ENCODE measurements around the gene ZNF503. TPM values are rescaled to one million over a fixed set of nuclear protein-coding genes. Genes with fewer than 3 reads are reported as not detected.

The ZNF503 gene
- total and polyA plus RNA-seq, 7 donors: 1.1 to 5.7 (median 2.3) TPM

DNA sequence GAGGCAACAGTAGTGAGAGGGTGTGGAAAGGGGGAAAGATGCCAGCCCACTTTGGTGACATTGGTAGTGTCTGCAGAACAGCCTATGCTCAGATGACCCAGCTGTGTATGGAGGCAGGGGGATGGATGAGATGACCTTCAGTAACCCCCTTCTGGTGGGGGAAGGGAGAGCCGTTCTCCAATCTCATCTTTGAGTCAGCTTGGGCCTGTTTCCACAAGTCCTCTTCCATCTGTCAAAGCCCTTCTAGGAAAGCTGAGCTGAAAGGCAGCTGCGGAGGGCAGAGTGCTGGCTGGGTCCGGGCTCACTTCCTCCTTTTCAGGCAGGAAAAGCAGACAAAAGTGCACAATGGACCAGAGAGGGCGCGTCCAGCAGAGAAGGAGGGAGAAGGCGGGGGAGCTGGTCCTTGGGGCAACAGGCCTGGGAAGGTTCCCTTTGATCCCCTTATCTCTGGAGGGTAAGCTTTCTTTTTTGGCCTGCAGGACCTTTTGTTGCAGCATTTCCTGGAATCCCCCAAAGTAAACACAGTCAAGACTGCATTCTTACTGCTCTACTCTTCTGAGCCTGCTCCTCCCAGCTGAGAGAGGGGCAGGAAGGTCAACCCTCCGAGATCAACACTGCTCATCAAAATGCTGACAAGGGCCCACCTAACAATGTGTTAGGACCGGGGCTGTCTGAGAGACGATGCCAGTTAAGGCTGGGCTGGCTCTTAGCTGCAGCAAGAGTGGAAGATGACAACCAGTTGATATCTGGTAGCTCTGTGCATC lies 28.6 kb upstream of the ZNF503 start:
- peak overlapping the region; percentile 36 for H3K27ac ChIP-seq
- H3K4me1 ChIP-seq: no peaks in the 10 kb centered on the region
- H3K4me3 ChIP-seq: no peak overlapping the region
- H3K27me3 ChIP-seq (ENCODE audit: insufficient read depth in 3 of 3, low read length in 2 of 3): peaks cover 0 to 28% (median 5%) of the 10 kb centered on the region in 3 donors
- DNase-seq (peak; percentile 59 to 75), ATAC-seq (peak in 2 of 4 donors; percentile 23 to 60)
- TF ChIP-seq, protein P1, sequence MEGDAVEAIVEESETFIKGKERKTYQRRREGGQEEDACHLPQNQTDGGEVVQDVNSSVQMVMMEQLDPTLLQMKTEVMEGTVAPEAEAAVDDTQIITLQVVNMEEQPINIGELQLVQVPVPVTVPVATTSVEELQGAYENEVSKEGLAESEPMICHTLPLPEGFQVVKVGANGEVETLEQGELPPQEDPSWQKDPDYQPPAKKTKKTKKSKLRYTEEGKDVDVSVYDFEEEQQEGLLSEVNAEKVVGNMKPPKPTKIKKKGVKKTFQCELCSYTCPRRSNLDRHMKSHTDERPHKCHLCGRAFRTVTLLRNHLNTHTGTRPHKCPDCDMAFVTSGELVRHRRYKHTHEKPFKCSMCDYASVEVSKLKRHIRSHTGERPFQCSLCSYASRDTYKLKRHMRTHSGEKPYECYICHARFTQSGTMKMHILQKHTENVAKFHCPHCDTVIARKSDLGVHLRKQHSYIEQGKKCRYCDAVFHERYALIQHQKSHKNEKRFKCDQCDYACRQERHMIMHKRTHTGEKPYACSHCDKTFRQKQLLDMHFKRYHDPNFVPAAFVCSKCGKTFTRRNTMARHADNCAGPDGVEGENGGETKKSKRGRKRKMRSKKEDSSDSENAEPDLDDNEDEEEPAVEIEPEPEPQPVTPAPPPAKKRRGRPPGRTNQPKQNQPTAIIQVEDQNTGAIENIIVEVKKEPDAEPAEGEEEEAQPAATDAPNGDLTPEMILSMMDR (IDR thresholded peaks at IDR 0.05): no peak
- WGBS, 3 donors: 39 to 50% (median 47%) methylated on average over 9 of the region's 9 CpGs
- no peaks in the 10 kb centered on the region for H3K36me3 ChIP-seq (ENCODE audit: insufficient read depth in 1 of 2, low read depth in 1 of 2)
- no peaks in the 10 kb centered on the region for H3K9me3 ChIP-seq
- intact Hi-C loops (cut with DNase I): no loop called here

DNA sequence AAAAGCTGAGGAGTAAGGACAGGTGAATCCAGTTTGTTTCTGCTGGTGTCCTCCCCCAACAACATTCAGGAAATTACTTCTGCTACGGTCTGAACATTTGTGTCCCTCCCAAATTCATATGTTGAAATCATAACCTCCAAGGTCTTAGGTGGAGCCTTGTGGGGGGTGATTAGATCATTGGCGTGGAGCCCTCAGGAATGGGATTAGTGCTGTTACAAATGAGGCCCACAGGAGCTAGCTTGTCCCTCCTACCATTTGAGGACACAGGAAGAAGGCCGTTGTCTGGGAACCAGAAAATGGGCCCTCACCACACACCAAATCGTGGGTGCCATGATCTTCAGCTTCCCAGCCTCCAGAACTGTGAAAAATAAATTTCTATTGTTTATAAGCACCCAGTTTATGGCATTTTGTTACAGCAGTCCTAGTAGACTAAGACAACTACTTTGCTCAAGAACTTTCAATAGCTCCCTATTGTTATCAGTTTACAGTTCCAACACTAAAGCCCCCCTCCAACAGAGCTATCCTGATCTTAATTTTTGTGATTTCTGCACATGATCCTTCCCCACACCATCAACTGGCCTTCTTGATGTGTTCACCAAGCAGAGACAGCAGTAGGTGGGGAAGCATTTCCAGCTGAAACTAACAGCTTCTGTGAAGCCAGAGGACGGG lies 27.7 kb upstream of the ZNF503 start:
- DNase-seq (no peak), ATAC-seq (no peak)
- Histone ChIP-seq H3K4me1 (no peaks in the 10 kb centered on the region), H3K27ac (peak overlapping the region; percentile 23), H3K27me3 (ENCODE audit: insufficient read depth in 3 of 3, low read length in 2 of 3) (peaks cover 0 to 25% (median 5%) of the 10 kb centered on the region in 3 donors), H3K4me3 (no peak overlapping the region), H3K9me3 (no peaks in the 10 kb centered on the region), H3K36me3 (ENCODE audit: insufficient read depth in 1 of 2, low read depth in 1 of 2) (no peaks in the 10 kb centered on the region)
- intact Hi-C loops (cut with DNase I): no loop called here
- WGBS, 3 donors: 76 to 83% (median 80%) methylated on average over 5 of the region's 5 CpGs
- TF ChIP-seq, protein P1 (IDR thresholded peaks at IDR 0.05): no peak

DNA sequence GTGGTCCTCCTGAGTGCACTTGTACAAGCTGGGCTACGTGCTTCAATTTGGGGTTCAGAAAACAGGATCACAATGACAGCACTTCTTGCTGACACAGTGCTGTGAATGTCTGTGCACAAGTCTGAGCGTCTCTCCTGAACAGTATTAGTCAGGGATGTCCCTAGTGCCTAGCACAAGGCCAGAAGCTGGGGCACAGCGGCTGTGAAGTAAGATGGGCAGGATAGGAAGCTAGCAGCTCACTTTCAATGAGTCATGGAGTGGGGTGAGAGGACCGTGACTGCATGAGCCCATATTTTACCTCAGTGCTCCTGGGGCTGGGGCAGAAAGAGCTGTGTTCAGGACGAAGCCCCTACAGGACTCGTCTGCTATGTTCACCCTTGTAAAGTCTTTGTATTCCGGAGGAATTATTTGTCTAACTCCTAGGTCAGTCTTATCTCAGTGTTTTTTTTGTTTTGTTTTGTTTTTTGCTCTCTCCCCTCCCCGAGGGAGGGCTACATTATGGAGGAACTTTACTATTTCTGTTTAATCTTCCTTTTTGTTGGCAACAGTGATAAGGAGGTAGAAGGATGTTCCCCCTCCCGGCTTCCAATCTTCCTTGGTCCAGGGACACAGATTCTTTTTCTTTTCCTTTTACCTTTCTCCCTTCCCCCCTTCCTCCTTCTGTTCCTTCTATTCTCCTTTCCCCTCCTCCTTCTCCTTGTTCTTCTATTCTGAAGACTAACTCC lies 27.0 kb upstream of the ZNF503 start:
- no peak for DNase-seq
- intact Hi-C loops (cut with DNase I): no loop called here
- Histone ChIP-seq H3K36me3 (ENCODE audit: insufficient read depth in 1 of 2, low read depth in 1 of 2) (no peaks in the 10 kb centered on the region), H3K4me3 (no peak overlapping the region), H3K4me1 (no peaks in the 10 kb centered on the region), H3K27me3 (ENCODE audit: insufficient read depth in 3 of 3, low read length in 2 of 3) (peaks cover 0 to 21% (median 5%) of the 10 kb centered on the region in 3 donors), H3K9me3 (no peaks in the 10 kb centered on the region), H3K27ac (peak overlapping the region; percentile 23)
- WGBS, 3 donors: 70 to 81% (median 71%) methylated on average over 9 of the region's 9 CpGs
- ATAC-seq: peak in 2 of 4 donors; percentile 26 to 29
- TF ChIP-seq, protein P1 (IDR thresholded peaks at IDR 0.05): no peak

DNA sequence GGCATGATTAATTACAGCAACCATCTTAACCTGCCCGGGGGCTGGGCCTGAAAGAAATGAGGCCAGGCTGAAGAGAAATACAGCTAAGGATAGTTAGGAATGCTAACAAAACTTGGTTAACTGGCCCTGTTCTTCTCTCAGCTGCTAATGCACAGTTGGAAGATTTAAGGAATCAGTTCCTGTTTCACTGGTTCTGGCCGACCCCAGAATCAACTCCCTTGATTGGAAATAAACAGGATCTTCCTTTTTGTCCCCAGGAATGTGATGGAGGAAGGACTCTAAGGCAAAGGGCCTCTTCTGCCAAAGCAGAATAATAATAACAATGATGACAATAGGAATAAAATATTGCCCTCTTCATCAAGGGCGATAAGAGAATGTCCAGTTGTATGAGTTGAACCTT lies 26.4 kb upstream of the ZNF503 start:
- peak overlapping the region; percentile 23 for H3K27ac ChIP-seq

More for the DNA sequence above, 26.4 kb upstream of the ZNF503 start:
- intact Hi-C loops (cut with DNase I): no loop called here
- DNase-seq: no peak
- Histone ChIP-seq H3K4me1 (no peaks in the 10 kb centered on the region), H3K9me3 (no peaks in the 10 kb centered on the region), H3K27me3 (ENCODE audit: insufficient read depth in 3 of 3, low read length in 2 of 3) (peaks cover 0 to 19% (median 2%) of the 10 kb centered on the region in 3 donors), H3K4me3 (no peak overlapping the region), H3K36me3 (ENCODE audit: insufficient read depth in 1 of 2, low read depth in 1 of 2) (no peaks in the 10 kb centered on the region)
- ATAC-seq: no peak
- 56 to 65% (median 59%) methylated on average over 3 of the region's 3 CpGs for WGBS, 3 donors
- TF ChIP-seq, protein P1 (IDR thresholded peaks at IDR 0.05): no peak

Measured in psoas muscle (tissue), 8 donors.